ENCODE measurements around the gene ST3GAL2. TPM values are rescaled to one million over a fixed set of nuclear protein-coding genes. Genes with fewer than 3 reads are reported as not detected.
A peak's percentile ranks its signal among the peaks of the same experiment; 100 is the strongest.

ST3GAL2 gene
- total and polyA plus RNA-seq, 9 of the 15 experiments (the other 6 are each of a cell fraction or from before 2014, with no cell fraction given), result 1.5 to 108 (median 34.3) TPM

- TF ChIP-seq POLR2AphosphoS5 (IDR thresholded peaks at IDR 0.05; ENCODE audit: control insufficient read depth, insufficient read depth, low read depth, low read length), result no peak
- TF ChIP-seq PHF20 (IDR thresholded peaks at IDR 0.05; ENCODE audit: partially characterized antibody), result peak; percentile 34
- peak; percentile 89 for TF ChIP-seq HCFC1 (IDR thresholded peaks at IDR 0.05; ENCODE audit: low read depth, low read length)
- TF ChIP-seq, protein P1, sequence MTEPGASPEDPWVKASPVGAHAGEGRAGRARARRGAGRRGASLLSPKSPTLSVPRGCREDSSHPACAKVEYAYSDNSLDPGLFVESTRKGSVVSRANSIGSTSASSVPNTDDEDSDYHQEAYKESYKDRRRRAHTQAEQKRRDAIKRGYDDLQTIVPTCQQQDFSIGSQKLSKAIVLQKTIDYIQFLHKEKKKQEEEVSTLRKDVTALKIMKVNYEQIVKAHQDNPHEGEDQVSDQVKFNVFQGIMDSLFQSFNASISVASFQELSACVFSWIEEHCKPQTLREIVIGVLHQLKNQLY (CRISPR knock-in tag; conservative IDR thresholded peaks at IDR 0.05), result no peak
- TF ChIP-seq NFRKB (IDR thresholded peaks at IDR 0.05; ENCODE audit: low read depth), result no peak
- TF ChIP-seq, protein P2, sequence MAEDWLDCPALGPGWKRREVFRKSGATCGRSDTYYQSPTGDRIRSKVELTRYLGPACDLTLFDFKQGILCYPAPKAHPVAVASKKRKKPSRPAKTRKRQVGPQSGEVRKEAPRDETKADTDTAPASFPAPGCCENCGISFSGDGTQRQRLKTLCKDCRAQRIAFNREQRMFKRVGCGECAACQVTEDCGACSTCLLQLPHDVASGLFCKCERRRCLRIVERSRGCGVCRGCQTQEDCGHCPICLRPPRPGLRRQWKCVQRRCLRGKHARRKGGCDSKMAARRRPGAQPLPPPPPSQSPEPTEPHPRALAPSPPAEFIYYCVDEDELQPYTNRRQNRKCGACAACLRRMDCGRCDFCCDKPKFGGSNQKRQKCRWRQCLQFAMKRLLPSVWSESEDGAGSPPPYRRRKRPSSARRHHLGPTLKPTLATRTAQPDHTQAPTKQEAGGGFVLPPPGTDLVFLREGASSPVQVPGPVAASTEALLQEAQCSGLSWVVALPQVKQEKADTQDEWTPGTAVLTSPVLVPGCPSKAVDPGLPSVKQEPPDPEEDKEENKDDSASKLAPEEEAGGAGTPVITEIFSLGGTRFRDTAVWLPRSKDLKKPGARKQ (CRISPR knock-in tag; IDR thresholded peaks at IDR 0.05), result no peak
- no peak for TF ChIP-seq ZBTB43 (CRISPR knock-in tag; IDR thresholded peaks at IDR 0.05)
- TF ChIP-seq MCM3 (IDR thresholded peaks at IDR 0.05), result no peak
- TF ChIP-seq ZNF444 (CRISPR knock-in tag; IDR thresholded peaks at IDR 0.05), result no peak
- no peak for TF ChIP-seq ESRRB (CRISPR knock-in tag; IDR thresholded peaks at IDR 0.05; ENCODE audit: borderline replicate concordance)
- no peak for TF ChIP-seq CCNT2 (IDR thresholded peaks at IDR 0.05; ENCODE audit: borderline replicate concordance, extremely low read depth, insufficient read length, low read depth, low read length)
- TF ChIP-seq TGIF2 (CRISPR knock-in tag; IDR thresholded peaks at IDR 0.05), result no peak
- peak; percentile 88 for TF ChIP-seq CREB3 (tag; conservative IDR thresholded peaks at IDR 0.05; ENCODE audit: low read depth)
- no peak for TF ChIP-seq ZNF830 (CRISPR knock-in tag; IDR thresholded peaks at IDR 0.05)
- TF ChIP-seq CREM (IDR thresholded peaks at IDR 0.05; ENCODE audit: low read depth), result peak; percentile 96
- TF ChIP-seq ZNF121 (CRISPR knock-in tag; conservative IDR thresholded peaks at IDR 0.05), result no peak
These were observed 15.5 kb upstream of the ST3GAL2 start, which contains the start of gene FCSK (continued) for GRCh38 chr16:70454222-70455034.

Measured in K562 (cell line).